Neural cell (in vitro differentiated cells): ENCODE data around the gene NPR2. TPM values are rescaled to one million over a fixed set of nuclear protein-coding genes. Genes with fewer than 3 reads are reported as not detected.

Experiments
- H2AFZ ChIP-seq: fragments of 200-600, 300-800 bp; sonication (generic), shearing (Covaris generic); 2 replicates; pipeline ENCODE4 v1.6.0; 2014; ENCODE audit warnings: low read depth, mild to moderate bottlenecking, antibody characterized with exemption, low read length, moderate library complexity
- H3F3A ChIP-seq: fragments of 200-600 bp; shearing (Covaris generic); 2 replicates; pipeline ENCODE4 v1.6.1; 2016; ENCODE audit warnings: mild to moderate bottlenecking, moderate library complexity, mixed read lengths, antibody characterized with exemption, low read length; ENCODE audit not compliant: insufficient read depth, poor library complexity, severe bottlenecking
- H3K27ac ChIP-seq: fragments of 200-600, 300-800 bp; sonication (generic), shearing (Covaris generic); 2 replicates; pipeline ENCODE4 v1.5.1; 2014; ENCODE audit warnings: mild to moderate bottlenecking, low read length, moderate library complexity
- H3K27me3 ChIP-seq: fragments of 300-800, 200-600 bp; sonication (generic), shearing (Covaris generic); 2 replicates; pipeline ENCODE4 v1.6.0; 2014; ENCODE audit warnings: mild to moderate bottlenecking, low read depth, low read length, moderate library complexity; ENCODE audit not compliant: insufficient read depth
- H3K36me3 ChIP-seq: fragments of 300-800, 200-600 bp; sonication (generic), shearing (Covaris generic); 2 replicates; pipeline ENCODE4 v1.5.1; 2014; ENCODE audit warnings: mild to moderate bottlenecking, antibody characterized with exemption, low read length, moderate library complexity; ENCODE audit not compliant: insufficient read depth
- H3K4me2 ChIP-seq: fragments of 300-800, 200-600 bp; sonication (generic), shearing (Covaris generic); 2 replicates; pipeline ENCODE4 v1.6.0; 2014; ENCODE audit warnings: mild to moderate bottlenecking, low read length
- H3K4me3 ChIP-seq: fragments of 300-800, 200-600 bp; sonication (generic), shearing (Covaris generic); 2 replicates; pipeline ENCODE4 v1.5.1; 2014; ENCODE audit warnings: mild to moderate bottlenecking, low read length, moderate library complexity
- H3K79me2 ChIP-seq: fragments of 200-600 bp; shearing (Covaris generic); replicated peaks from 2 replicates; pipeline ENCODE4 v1.6.0; 2014; ENCODE audit warnings: mild to moderate bottlenecking, low read length, moderate library complexity; ENCODE audit not compliant: insufficient read depth
- H3K9ac ChIP-seq: fragments of 300-800, 200-600 bp; sonication (generic), shearing (Covaris generic); 2 replicates; pipeline ENCODE4 v1.6.1; 2016; ENCODE audit warnings: mild to moderate bottlenecking, low read length, mixed read lengths
- H3K9me2 ChIP-seq: fragments of 200-600 bp; shearing (Covaris generic); 2 replicates; pipeline ENCODE4 v1.6.1; 2016; ENCODE audit warnings: mild to moderate bottlenecking, low read length, mixed read lengths; ENCODE audit not compliant: insufficient read depth
- H3K9me3 ChIP-seq: fragments of 200-600, 300-800 bp; sonication (generic), shearing (Covaris generic); 2 replicates; pipeline ENCODE4 v1.6.1; 2016; ENCODE audit warnings: mild to moderate bottlenecking, mixed run types, low read length, moderate library complexity, mixed read lengths
- H4K20me1 ChIP-seq: fragments of 200-600 bp; shearing (Covaris generic); 2 replicates; pipeline ENCODE4 v1.6.1; 2016; ENCODE audit warnings: mild to moderate bottlenecking, mixed run types; ENCODE audit not compliant: insufficient read depth
- CTCF ChIP-seq: fragments of 450-650 bp; IDR thresholded peaks from 2 replicates; pipeline ENCODE4 v1.5.1; 2014; ENCODE audit warnings: antibody characterized with exemption, mild to moderate bottlenecking, moderate library complexity; ENCODE audit not compliant: poor library complexity, severe bottlenecking
- EP300 ChIP-seq: fragments of 450-650 bp; conservative IDR thresholded peaks from 2 replicates; pipeline ENCODE4 v1.6.1; 2014; ENCODE audit warnings: antibody characterized with exemption, mild to moderate bottlenecking, moderate library complexity; ENCODE audit not compliant: poor library complexity, severe bottlenecking
- EZH2 ChIP-seq: fragments of 200-600, 300-800 bp; shearing (Covaris generic), sonication (generic); IDR thresholded peaks from 2 replicates; pipeline ENCODE4 v1.6.1; 2014; ENCODE audit warnings: antibody characterized with exemption, low read length, borderline replicate concordance, mild to moderate bottlenecking; ENCODE audit not compliant: insufficient read depth, poor library complexity, severe bottlenecking
- MXI1 ChIP-seq: fragments of 450-650 bp; conservative IDR thresholded peaks from 2 replicates; pipeline ENCODE4 v1.6.1; 2014; ENCODE audit warnings: antibody characterized with exemption, mild to moderate bottlenecking; ENCODE audit not compliant: poor library complexity, severe bottlenecking
- POLR2AphosphoS5 ChIP-seq: IDR thresholded peaks from 2 replicates; pipeline ENCODE4 v1.6.1; 2012
- RAD21 ChIP-seq: fragments of 450-650 bp; conservative IDR thresholded peaks from 2 replicates; pipeline ENCODE4 v1.6.1; 2014; ENCODE audit warnings: antibody characterized with exemption, mild to moderate bottlenecking, moderate library complexity
- SMC3 ChIP-seq: fragments of 450-650 bp; conservative IDR thresholded peaks from 2 replicates; pipeline ENCODE4 v1.6.1; 2014; ENCODE audit warnings: antibody characterized with exemption, mild to moderate bottlenecking, moderate library complexity; ENCODE audit not compliant: poor library complexity
- TAF1 ChIP-seq: IDR thresholded peaks from 2 replicates; pipeline ENCODE4 v1.6.1; 2012; ENCODE audit warnings: low read depth
- polyA plus RNA-seq: library from polyadenylated mRNA; depleted of rRNA; stranded (reverse); fragments of >200 nt; gene quantifications from 2 replicates; pipeline ENCODE4 v1.2.3, GENCODE V29; 2014
- TF ChIP-seq, protein P1 (sequence below): IDR thresholded peaks from 2 replicates; pipeline ENCODE4 v1.6.1; 2012; ENCODE audit warnings: borderline replicate concordance

Gene NPR2
- polyA plus RNA-seq, 1 donor from 2014 or later = 9.6 TPM

GRCh38 chr9:35776018-35776417 lies 15.4 kb upstream of the NPR2 start:
- H3K9ac ChIP-seq = no peak overlapping the region
- no peaks in the 10 kb centered on the region for H3K9me3 ChIP-seq
- H2AFZ ChIP-seq = no peak overlapping the region
- no peaks in the 10 kb centered on the region for H3K79me2 ChIP-seq
- no peak overlapping the region for H3K27ac ChIP-seq
- no peak for TF ChIP-seq RAD21
- no peak for TF ChIP-seq MXI1
- TF ChIP-seq POLR2AphosphoS5 = no peak
- no peak for TF ChIP-seq EZH2
- TF ChIP-seq CTCF = no peak
- TF ChIP-seq TAF1 = no peak
- no peak for TF ChIP-seq EP300
- TF ChIP-seq, protein P1, sequence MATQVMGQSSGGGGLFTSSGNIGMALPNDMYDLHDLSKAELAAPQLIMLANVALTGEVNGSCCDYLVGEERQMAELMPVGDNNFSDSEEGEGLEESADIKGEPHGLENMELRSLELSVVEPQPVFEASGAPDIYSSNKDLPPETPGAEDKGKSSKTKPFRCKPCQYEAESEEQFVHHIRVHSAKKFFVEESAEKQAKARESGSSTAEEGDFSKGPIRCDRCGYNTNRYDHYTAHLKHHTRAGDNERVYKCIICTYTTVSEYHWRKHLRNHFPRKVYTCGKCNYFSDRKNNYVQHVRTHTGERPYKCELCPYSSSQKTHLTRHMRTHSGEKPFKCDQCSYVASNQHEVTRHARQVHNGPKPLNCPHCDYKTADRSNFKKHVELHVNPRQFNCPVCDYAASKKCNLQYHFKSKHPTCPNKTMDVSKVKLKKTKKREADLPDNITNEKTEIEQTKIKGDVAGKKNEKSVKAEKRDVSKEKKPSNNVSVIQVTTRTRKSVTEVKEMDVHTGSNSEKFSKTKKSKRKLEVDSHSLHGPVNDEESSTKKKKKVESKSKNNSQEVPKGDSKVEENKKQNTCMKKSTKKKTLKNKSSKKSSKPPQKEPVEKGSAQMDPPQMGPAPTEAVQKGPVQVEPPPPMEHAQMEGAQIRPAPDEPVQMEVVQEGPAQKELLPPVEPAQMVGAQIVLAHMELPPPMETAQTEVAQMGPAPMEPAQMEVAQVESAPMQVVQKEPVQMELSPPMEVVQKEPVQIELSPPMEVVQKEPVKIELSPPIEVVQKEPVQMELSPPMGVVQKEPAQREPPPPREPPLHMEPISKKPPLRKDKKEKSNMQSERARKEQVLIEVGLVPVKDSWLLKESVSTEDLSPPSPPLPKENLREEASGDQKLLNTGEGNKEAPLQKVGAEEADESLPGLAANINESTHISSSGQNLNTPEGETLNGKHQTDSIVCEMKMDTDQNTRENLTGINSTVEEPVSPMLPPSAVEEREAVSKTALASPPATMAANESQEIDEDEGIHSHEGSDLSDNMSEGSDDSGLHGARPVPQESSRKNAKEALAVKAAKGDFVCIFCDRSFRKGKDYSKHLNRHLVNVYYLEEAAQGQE = no peak
- no peak for TF ChIP-seq SMC3
- H3F3A ChIP-seq = no peaks in the 10 kb centered on the region
- no peaks in the 10 kb centered on the region for H3K27me3 ChIP-seq
- H3K36me3 ChIP-seq = no peaks in the 10 kb centered on the region
- no peaks in the 10 kb centered on the region for H3K9me2 ChIP-seq
- H3K4me3 ChIP-seq = no peak overlapping the region
- no peaks in the 10 kb centered on the region for H4K20me1 ChIP-seq
- no peak overlapping the region for H3K4me2 ChIP-seq

GRCh38 chr9:35778496-35778895 lies 12.9 kb upstream of the NPR2 start:
- no peak for TF ChIP-seq EZH2
- no peak for TF ChIP-seq TAF1
- TF ChIP-seq MXI1 = no peak
- TF ChIP-seq, protein P1 = no peak
- TF ChIP-seq SMC3 = no peak
- no peak for TF ChIP-seq CTCF
- Histone ChIP-seq H3K4me2 (no peak overlapping the region), H3K27me3 (no peaks in the 10 kb centered on the region)

More at GRCh38 chr9:35778496-35778895, 12.9 kb upstream of the NPR2 start:
- Histone ChIP-seq H3K9me3 (no peaks in the 10 kb centered on the region), H3K4me3 (no peak overlapping the region), H3F3A (no peaks in the 10 kb centered on the region), H3K27ac (no peak overlapping the region), H2AFZ (no peak overlapping the region), H3K79me2 (no peaks in the 10 kb centered on the region), H3K9ac (no peak overlapping the region), H4K20me1 (no peaks in the 10 kb centered on the region), H3K36me3 (no peaks in the 10 kb centered on the region), H3K9me2 (no peaks in the 10 kb centered on the region)
